Panc1 (cell line): ENCODE data around the gene RLN1.

ENCODE experiments used
- CTCF ChIP-seq: fragments of 450-650 bp; IDR thresholded peaks from 2 replicates; pipeline ENCODE4 v1.5.1; 2017; ENCODE audit warnings: mild to moderate bottlenecking
- POLR2AphosphoS5 ChIP-seq: IDR thresholded peaks from 2 replicates; pipeline ENCODE4 v1.6.1; 2012; ENCODE audit warnings: mild to moderate bottlenecking, low read depth, low read length, moderate library complexity
- TCF7L2 ChIP-seq: IDR thresholded peaks from 2 replicates; pipeline ENCODE4 v1.6.1; 2011; ENCODE audit warnings: mild to moderate bottlenecking, low read depth, low read length, inconsistent platforms
- TF ChIP-seq, protein P1 (sequence below), 2 experiments: IDR thresholded peaks; 2 replicates each; pipeline ENCODE4 v1.6.1; 2011 to 2012; ENCODE audit warnings: low read depth in 2 of 2, control low read depth in 1 of 2, low read length in 1 of 2, mild to moderate bottlenecking in 1 of 2, moderate library complexity in 1 of 2; ENCODE audit not compliant: insufficient read depth in 1 of 2

GRCh38 chr9:5375091-5375490, 35.4 kb upstream of the RLN1 start:
- no peak for TF ChIP-seq CTCF
- TF ChIP-seq TCF7L2 = no peak
- TF ChIP-seq, protein P1, sequence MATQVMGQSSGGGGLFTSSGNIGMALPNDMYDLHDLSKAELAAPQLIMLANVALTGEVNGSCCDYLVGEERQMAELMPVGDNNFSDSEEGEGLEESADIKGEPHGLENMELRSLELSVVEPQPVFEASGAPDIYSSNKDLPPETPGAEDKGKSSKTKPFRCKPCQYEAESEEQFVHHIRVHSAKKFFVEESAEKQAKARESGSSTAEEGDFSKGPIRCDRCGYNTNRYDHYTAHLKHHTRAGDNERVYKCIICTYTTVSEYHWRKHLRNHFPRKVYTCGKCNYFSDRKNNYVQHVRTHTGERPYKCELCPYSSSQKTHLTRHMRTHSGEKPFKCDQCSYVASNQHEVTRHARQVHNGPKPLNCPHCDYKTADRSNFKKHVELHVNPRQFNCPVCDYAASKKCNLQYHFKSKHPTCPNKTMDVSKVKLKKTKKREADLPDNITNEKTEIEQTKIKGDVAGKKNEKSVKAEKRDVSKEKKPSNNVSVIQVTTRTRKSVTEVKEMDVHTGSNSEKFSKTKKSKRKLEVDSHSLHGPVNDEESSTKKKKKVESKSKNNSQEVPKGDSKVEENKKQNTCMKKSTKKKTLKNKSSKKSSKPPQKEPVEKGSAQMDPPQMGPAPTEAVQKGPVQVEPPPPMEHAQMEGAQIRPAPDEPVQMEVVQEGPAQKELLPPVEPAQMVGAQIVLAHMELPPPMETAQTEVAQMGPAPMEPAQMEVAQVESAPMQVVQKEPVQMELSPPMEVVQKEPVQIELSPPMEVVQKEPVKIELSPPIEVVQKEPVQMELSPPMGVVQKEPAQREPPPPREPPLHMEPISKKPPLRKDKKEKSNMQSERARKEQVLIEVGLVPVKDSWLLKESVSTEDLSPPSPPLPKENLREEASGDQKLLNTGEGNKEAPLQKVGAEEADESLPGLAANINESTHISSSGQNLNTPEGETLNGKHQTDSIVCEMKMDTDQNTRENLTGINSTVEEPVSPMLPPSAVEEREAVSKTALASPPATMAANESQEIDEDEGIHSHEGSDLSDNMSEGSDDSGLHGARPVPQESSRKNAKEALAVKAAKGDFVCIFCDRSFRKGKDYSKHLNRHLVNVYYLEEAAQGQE (IDR thresholded peaks at IDR 0.05; ENCODE audit: insufficient read depth in 1 of 2, low read depth in 2 of 2, low read length in 1 of 2) = no peak
- no peak for TF ChIP-seq POLR2AphosphoS5
